ENCODE measurements around the gene TBXA2R.

- TF ChIP-seq, protein P1, sequence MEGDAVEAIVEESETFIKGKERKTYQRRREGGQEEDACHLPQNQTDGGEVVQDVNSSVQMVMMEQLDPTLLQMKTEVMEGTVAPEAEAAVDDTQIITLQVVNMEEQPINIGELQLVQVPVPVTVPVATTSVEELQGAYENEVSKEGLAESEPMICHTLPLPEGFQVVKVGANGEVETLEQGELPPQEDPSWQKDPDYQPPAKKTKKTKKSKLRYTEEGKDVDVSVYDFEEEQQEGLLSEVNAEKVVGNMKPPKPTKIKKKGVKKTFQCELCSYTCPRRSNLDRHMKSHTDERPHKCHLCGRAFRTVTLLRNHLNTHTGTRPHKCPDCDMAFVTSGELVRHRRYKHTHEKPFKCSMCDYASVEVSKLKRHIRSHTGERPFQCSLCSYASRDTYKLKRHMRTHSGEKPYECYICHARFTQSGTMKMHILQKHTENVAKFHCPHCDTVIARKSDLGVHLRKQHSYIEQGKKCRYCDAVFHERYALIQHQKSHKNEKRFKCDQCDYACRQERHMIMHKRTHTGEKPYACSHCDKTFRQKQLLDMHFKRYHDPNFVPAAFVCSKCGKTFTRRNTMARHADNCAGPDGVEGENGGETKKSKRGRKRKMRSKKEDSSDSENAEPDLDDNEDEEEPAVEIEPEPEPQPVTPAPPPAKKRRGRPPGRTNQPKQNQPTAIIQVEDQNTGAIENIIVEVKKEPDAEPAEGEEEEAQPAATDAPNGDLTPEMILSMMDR (IDR thresholded peaks at IDR 0.05; ENCODE audit: low read length), result no peak
- TF ChIP-seq EZH2phosphoT487 (IDR thresholded peaks at IDR 0.05; ENCODE audit: low read length), result no peak
Observed at GRCh38 chr19:3638208-3639193, 31.8 kb upstream of the TBXA2R start.
